OCI-LY1 (cell line): Measurements from ENCODE around the gene FOXJ3.

Experiments used
- H2AFZ ChIP-seq: fragments of 200-600 bp; sonication (generic), shearing (Covaris generic); 2 replicates; pipeline ENCODE4 v1.6.0; 2014; ENCODE audit warnings: antibody characterized with exemption, mild to moderate bottlenecking, low read length
- H3F3A ChIP-seq: fragments of 200-600 bp; sonication (generic), shearing (Covaris generic); 2 replicates; pipeline ENCODE4 v1.6.0; 2014; ENCODE audit warnings: mild to moderate bottlenecking, antibody characterized with exemption, low read length, moderate library complexity; ENCODE audit not compliant: insufficient read depth
- H3K27ac ChIP-seq: fragments of 200-600 bp; sonication (generic); 2 replicates; pipeline ENCODE4 v1.5.1; 2014; ENCODE audit warnings: low read length, mixed run types, mild to moderate bottlenecking, low read depth; ENCODE audit not compliant: poor library complexity, severe bottlenecking
- H3K27me3 ChIP-seq: fragments of 200-600 bp; sonication (generic); 2 replicates; pipeline ENCODE4 v1.6.0; 2014; ENCODE audit warnings: antibody characterized with exemption, mild to moderate bottlenecking, low read length, moderate library complexity; ENCODE audit not compliant: insufficient read depth
- H3K36me3 ChIP-seq: fragments of 200-600 bp; sonication (generic); 2 replicates; pipeline ENCODE4 v1.6.1; 2014; ENCODE audit warnings: mild to moderate bottlenecking, antibody characterized with exemption, low read length, moderate library complexity, mixed read lengths; ENCODE audit not compliant: insufficient read depth
- H3K4me1 ChIP-seq: fragments of 200-600 bp; sonication (generic); 2 replicates; pipeline ENCODE4 v1.5.1; 2014; ENCODE audit warnings: mild to moderate bottlenecking, low read length, moderate library complexity; ENCODE audit not compliant: insufficient read depth, severe bottlenecking
- H3K4me2 ChIP-seq: fragments of 200-600 bp; sonication (generic), shearing (Covaris generic); 2 replicates; pipeline ENCODE4 v1.6.1; 2014; ENCODE audit warnings: low read length
- H3K4me3 ChIP-seq: fragments of 200-600 bp; sonication (generic); 2 replicates; pipeline ENCODE4 v1.5.1; 2014; ENCODE audit warnings: low read length, low read depth, mild to moderate bottlenecking, mixed read lengths; ENCODE audit not compliant: poor library complexity, severe bottlenecking
- H3K79me2 ChIP-seq: fragments of 200-600 bp; shearing (Covaris generic); 2 replicates; pipeline ENCODE4 v1.6.1; 2016; ENCODE audit warnings: mixed run types, low read length, mixed read lengths; ENCODE audit not compliant: insufficient read depth
- H3K9ac ChIP-seq: fragments of 200-600 bp; sonication (generic), shearing (Covaris generic); 2 replicates; pipeline ENCODE4 v1.6.1; 2014; ENCODE audit warnings: mild to moderate bottlenecking, low read length, mixed read lengths
- H3K9me2 ChIP-seq: fragments of 200-600 bp; sonication (generic), shearing (Covaris generic); 2 replicates; pipeline ENCODE4 v1.6.1; 2014; ENCODE audit warnings: low read depth, mild to moderate bottlenecking, low read length, mixed read lengths
- H3K9me3 ChIP-seq: fragments of 200-600 bp; shearing (Covaris generic); 2 replicates; pipeline ENCODE4 v1.6.1; 2014; ENCODE audit warnings: low read length, mixed read lengths
- H4K20me1 ChIP-seq: fragments of 200-600 bp; sonication (generic), shearing (Covaris generic); 2 replicates; pipeline ENCODE4 v1.6.0; 2016; ENCODE audit warnings: mild to moderate bottlenecking, low read length; ENCODE audit not compliant: insufficient read depth
- EZH2 ChIP-seq: fragments of 200-600 bp; sonication (generic), shearing (Covaris generic); IDR thresholded peaks from 2 replicates; pipeline ENCODE4 v1.8.0; 2017; ENCODE audit warnings: borderline replicate concordance, mixed run types, mild to moderate bottlenecking, antibody characterized with exemption, low read length, moderate library complexity, mixed read lengths
- TF ChIP-seq, protein P1 (sequence below): fragments of 200-600 bp; sonication (generic), shearing (Covaris generic); IDR thresholded peaks from 2 replicates; pipeline ENCODE4 v1.5.1; 2017; ENCODE audit warnings: mild to moderate bottlenecking, antibody characterized with exemption, low read length, moderate library complexity, mixed read lengths

FOXJ3 gene

DNA sequence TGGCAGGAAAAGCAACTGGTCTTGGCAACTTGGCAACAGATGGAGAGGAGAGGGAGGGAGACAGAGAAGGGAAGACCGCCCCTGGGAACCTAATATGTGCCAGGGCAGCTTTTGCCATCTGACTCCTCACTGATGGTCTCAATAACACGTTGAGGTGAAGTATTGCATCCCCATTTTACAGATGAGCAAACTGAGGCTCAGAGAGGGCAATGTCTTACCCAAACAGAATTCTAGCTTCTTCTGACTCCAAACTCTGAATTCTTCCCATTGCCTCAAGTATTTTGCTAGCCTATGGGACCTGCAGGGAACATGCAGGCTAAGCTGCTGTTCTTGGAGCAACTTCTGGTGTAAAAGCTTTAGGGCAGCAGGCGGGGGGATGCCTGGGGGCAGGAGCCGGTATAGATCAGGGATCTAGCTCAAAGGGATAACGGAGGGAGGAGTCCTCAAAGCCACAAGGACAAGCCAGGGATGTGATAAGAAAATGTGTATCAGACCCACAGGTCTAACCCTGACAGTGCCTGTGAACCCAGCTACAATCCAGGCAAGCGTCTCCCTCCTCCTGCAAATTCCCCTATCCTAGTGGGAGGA lies 163.3 kb downstream of the FOXJ3 start:
- H3K9me3 ChIP-seq, result no peaks in the 10 kb centered on the region
- no peak overlapping the region for H2AFZ ChIP-seq
- no peak overlapping the region for H3K9ac ChIP-seq
- no peak overlapping the region for H3K4me2 ChIP-seq
- H3K4me1 ChIP-seq, result no peaks in the 10 kb centered on the region
- H3F3A ChIP-seq, result no peaks in the 10 kb centered on the region
- H3K36me3 ChIP-seq, result no peaks in the 10 kb centered on the region
- no peak overlapping the region for H3K27ac ChIP-seq
- no peaks in the 10 kb centered on the region for H3K79me2 ChIP-seq
- no peak for TF ChIP-seq EZH2
- TF ChIP-seq, protein P1, sequence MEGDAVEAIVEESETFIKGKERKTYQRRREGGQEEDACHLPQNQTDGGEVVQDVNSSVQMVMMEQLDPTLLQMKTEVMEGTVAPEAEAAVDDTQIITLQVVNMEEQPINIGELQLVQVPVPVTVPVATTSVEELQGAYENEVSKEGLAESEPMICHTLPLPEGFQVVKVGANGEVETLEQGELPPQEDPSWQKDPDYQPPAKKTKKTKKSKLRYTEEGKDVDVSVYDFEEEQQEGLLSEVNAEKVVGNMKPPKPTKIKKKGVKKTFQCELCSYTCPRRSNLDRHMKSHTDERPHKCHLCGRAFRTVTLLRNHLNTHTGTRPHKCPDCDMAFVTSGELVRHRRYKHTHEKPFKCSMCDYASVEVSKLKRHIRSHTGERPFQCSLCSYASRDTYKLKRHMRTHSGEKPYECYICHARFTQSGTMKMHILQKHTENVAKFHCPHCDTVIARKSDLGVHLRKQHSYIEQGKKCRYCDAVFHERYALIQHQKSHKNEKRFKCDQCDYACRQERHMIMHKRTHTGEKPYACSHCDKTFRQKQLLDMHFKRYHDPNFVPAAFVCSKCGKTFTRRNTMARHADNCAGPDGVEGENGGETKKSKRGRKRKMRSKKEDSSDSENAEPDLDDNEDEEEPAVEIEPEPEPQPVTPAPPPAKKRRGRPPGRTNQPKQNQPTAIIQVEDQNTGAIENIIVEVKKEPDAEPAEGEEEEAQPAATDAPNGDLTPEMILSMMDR, result no peak
- H4K20me1 ChIP-seq, result no peaks in the 10 kb centered on the region
- H3K4me3 ChIP-seq, result no peak overlapping the region
- H3K27me3 ChIP-seq, result no peaks in the 10 kb centered on the region; the same call in 1 of the 2 replicates
- H3K9me2 ChIP-seq, result no peaks in the 10 kb centered on the region

DNA sequence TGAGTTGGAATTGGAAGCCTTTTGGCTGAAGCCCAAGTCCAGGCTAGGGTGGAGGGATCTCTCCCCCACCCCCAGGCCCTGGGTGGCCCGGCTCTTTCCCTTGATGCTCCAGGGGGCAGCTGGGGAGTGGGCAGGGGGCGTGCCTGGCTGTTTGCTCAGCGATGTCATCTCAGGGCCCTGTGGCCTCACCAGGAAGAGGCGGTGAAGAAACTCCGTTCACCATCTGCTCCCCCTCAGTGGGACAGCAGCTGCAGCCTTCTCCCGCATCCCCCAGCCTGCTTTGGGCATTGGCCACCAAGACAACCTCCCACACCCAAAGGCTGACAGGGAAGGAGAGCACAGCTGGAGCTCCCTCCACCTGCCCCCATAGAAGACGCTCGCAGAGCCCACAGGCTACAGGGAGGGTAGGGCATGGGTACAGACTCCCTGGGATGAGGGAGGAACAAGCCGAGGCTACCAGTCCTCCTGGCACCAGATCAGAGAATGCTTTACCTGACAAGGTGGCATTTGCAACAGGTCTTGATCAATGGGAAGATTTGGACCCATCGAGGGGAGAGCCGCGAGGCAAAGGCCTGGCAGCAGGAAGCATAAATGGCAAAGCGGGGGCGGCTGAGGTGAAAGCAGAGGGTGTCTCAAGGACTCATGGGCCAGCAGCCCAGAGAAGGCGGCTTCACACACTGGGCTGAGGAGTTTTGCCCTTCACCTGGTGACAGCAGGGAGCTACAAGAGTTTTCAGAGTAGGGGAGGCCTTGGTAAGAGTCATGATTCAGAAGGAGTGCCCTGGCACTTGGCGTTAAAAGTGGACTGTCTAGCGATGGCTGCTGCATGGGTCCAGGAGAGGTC lies 164.0 kb downstream of the FOXJ3 start:
- H3K27me3 ChIP-seq, result no peaks in the 10 kb centered on the region; the same call in 1 of the 2 replicates
- no peaks in the 10 kb centered on the region for H3K36me3 ChIP-seq
- H3K9me3 ChIP-seq, result no peaks in the 10 kb centered on the region
- TF ChIP-seq EZH2, result no peak
- TF ChIP-seq, protein P1, result no peak
- H3K9me2 ChIP-seq, result no peaks in the 10 kb centered on the region
- H3K4me3 ChIP-seq, result no peak overlapping the region
- H3K27ac ChIP-seq, result no peak overlapping the region
- H3F3A ChIP-seq, result no peaks in the 10 kb centered on the region
- no peak overlapping the region for H2AFZ ChIP-seq
- no peak overlapping the region for H3K4me2 ChIP-seq
- H3K9ac ChIP-seq, result no peak overlapping the region
- no peaks in the 10 kb centered on the region for H3K79me2 ChIP-seq
- no peaks in the 10 kb centered on the region for H3K4me1 ChIP-seq
- H4K20me1 ChIP-seq, result no peaks in the 10 kb centered on the region

DNA sequence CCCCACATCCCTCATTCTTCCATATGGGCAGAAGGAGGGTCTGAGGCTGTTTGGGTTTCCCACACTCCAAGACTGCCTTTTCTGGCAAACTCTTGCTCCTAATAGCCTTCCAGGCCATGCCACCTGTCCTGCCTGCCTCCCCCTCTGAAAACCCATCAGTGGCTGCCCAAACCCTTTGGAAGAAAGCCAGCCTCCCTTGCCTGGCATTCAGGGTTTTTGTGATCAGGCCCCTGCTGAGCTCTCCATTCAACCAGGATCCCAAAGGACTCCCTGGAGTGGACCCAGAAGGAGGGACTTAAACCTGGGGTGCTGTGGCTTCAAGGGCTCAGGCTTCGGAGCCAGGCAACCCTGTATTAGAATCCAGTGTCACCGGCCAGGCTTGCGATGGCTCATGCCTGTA lies 166.3 kb downstream of the FOXJ3 start:
- TF ChIP-seq EZH2, result no peak
- H3K9ac ChIP-seq, result no peak overlapping the region
- no peak overlapping the region for H3K4me2 ChIP-seq
- no peaks in the 10 kb centered on the region for H3F3A ChIP-seq
- H3K4me3 ChIP-seq, result no peak overlapping the region
- no peaks in the 10 kb centered on the region for H3K9me2 ChIP-seq
- no peaks in the 10 kb centered on the region for H4K20me1 ChIP-seq
- H3K4me1 ChIP-seq, result no peaks in the 10 kb centered on the region
- H2AFZ ChIP-seq, result no peak overlapping the region
- no peaks in the 10 kb centered on the region for H3K36me3 ChIP-seq
- H3K9me3 ChIP-seq, result no peaks in the 10 kb centered on the region
- H3K27me3 ChIP-seq, result no peaks in the 10 kb centered on the region; the same call in 1 of the 2 replicates
- no peak overlapping the region for H3K27ac ChIP-seq
- no peaks in the 10 kb centered on the region for H3K79me2 ChIP-seq
